ENCODE data around the gene TTLL13.

DNA sequence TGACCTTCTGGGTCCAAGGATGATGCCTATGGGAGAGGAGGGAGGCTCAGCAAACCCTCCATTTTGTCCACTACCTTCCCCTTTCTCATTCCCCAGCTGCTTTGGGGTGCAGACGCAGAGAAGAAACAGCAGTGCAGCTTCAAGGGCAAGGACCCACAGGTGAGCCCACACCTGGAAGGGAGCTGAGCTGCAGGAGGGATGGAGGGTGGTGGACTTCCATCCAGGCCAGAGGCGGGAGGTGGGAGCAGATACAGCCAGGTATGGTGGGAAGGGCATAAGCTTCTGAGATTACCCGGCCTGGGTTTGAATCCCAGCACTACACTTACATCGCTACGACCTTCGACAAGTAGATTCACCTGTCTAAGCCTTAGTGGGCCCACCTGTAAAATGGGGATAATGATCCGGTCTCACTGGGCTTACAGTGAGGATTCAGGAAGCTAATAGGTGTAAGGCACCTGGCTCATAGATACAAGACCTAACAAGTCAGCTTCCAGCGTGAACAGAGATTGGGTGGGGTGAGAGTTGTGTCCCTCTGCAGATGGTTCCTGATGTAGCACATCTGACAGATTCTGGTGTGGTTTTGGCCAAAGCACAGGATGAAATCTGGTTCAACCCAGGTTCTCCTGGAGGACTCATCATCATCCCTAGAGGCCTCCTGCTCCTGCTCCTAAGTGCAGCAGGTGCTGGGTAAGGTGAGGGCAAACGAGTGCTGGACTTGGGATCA is 31.5 kb upstream of the TTLL13 start:
- no peak for TF ChIP-seq POLR2A (IDR thresholded peaks at IDR 0.05; ENCODE audit: low read depth, low read length)
- TF ChIP-seq POLR2AphosphoS5 (IDR thresholded peaks at IDR 0.05; ENCODE audit: low read depth, low read length) = no peak
- no peak for TF ChIP-seq TAF1 (IDR thresholded peaks at IDR 0.05; ENCODE audit: low read depth, low read length)
- TF ChIP-seq SPI1 (IDR thresholded peaks at IDR 0.05; ENCODE audit: low read depth, low read length) = no peak
- TF ChIP-seq PAX5 (IDR thresholded peaks at IDR 0.05; ENCODE audit: insufficient read depth, low read length, severe bottlenecking) = no peak

All from GM12891 (cell line).